ENCODE results near the gene PLA2G6.

Gene PLA2G6

GRCh38 chr22:38215156-38216038 lies 33.8 kb upstream of the PLA2G6 start:
- no peaks in the 10 kb centered on the region for H3K4me1 ChIP-seq (ENCODE audit: control insufficient read depth, insufficient read depth, low read length)
- no peak overlapping the region for H3K4me3 ChIP-seq (ENCODE audit: low read depth, low read length)
- H3K36me3 ChIP-seq (ENCODE audit: control insufficient read depth in 2 of 2, insufficient read depth in 1 of 2, low read length in 2 of 2) = peaks cover 0 to under 1% of the 10 kb centered on the region in 2 experiments; a peak in 1 of 3 replicates
- no peak overlapping the region for H3K27ac ChIP-seq (ENCODE audit: extremely low read depth, low read depth, low read length)
- ChIA-PET POLR2A (no interaction called here), CTCF (interaction anchor here (1.2 kb wide), 1 partner anchor 100 kb away, joined by 3 read pairs; no protein-coding TSS in a partner anchor)
- TF ChIP-seq PRDM1 (tag by site-specific recombination; IDR thresholded peaks at IDR 0.05) = no peak
- TF ChIP-seq ZBTB26 (tag by site-specific recombination; optimal IDR thresholded peaks at IDR 0.05) = peak; percentile 5
- TF ChIP-seq ZNF148 (tag by site-specific recombination; IDR thresholded peaks at IDR 0.05; ENCODE audit: borderline replicate concordance) = no peak
- TF ChIP-seq EGR2 (tag by site-specific recombination; IDR thresholded peaks at IDR 0.05; ENCODE audit: low read depth) = 0 out of 2 replicates have a peak, but pooled peaks have one; percentile 19
- TF ChIP-seq GFI1B (tag by site-specific recombination; IDR thresholded peaks at IDR 0.05) = no peak
- TF ChIP-seq IKZF3 (tag by site-specific recombination; IDR thresholded peaks at IDR 0.05) = no peak
- no peak for TF ChIP-seq ZNF561 (tag by site-specific recombination; IDR thresholded peaks at IDR 0.05; ENCODE audit: borderline replicate concordance)
- no peak for TF ChIP-seq ZNF18 (tag by site-specific recombination; IDR thresholded peaks at IDR 0.05)
- no peaks in the 10 kb centered on the region for H3K9me3 ChIP-seq (ENCODE audit: control insufficient read depth, insufficient read depth, low read depth, low read length)

GRCh38 chr22:38214302-38215056 lies 32.8 kb upstream of the PLA2G6 start:
- H3K27ac ChIP-seq (ENCODE audit: extremely low read depth, low read depth, low read length) = no peak overlapping the region
- no peaks in the 10 kb centered on the region for H3K36me3 ChIP-seq (ENCODE audit: control insufficient read depth in 2 of 2, insufficient read depth in 1 of 2, low read length in 2 of 2)
- TF ChIP-seq ZNF335 (tag by site-specific recombination; conservative IDR thresholded peaks at IDR 0.05) = no peak
- no peak for TF ChIP-seq ZNF24 (tag by site-specific recombination; IDR thresholded peaks at IDR 0.05)
- no peak for TF ChIP-seq HOXA7 (CRISPR knock-in tag; IDR thresholded peaks at IDR 0.05; ENCODE audit: borderline replicate concordance)
- no peak for TF ChIP-seq HOXD13 (CRISPR knock-in tag; IDR thresholded peaks at IDR 0.05; ENCODE audit: borderline replicate concordance)
- no peak for TF ChIP-seq ZFP41 (tag by site-specific recombination; IDR thresholded peaks at IDR 0.05; ENCODE audit: borderline replicate concordance)
- no peak for TF ChIP-seq ZXDB (tag by site-specific recombination; IDR thresholded peaks at IDR 0.05)
- TF ChIP-seq SP2 (tag by site-specific recombination; IDR thresholded peaks at IDR 0.05) = peak; percentile 33
- TF ChIP-seq KLF10 (tag by site-specific recombination; IDR thresholded peaks at IDR 0.05) = peak; percentile 30; the same call in 1 of the 2 replicates
- no peak for TF ChIP-seq ZSCAN23 (tag by site-specific recombination; IDR thresholded peaks at IDR 0.05)
- TF ChIP-seq ZNF140 (tag by site-specific recombination; IDR thresholded peaks at IDR 0.05) = no peak
- TF ChIP-seq ZNF658 (tag by site-specific recombination; IDR thresholded peaks at IDR 0.05) = no peak
- TF ChIP-seq ZBTB7A (tag by site-specific recombination; IDR thresholded peaks at IDR 0.05; ENCODE audit: low read depth) = no peak
- ChIA-PET POLR2A (no interaction called here), CTCF (interaction anchor here (1.2 kb wide), 1 partner anchor 99 kb away, joined by 3 read pairs; no protein-coding TSS in a partner anchor)
- H3K4me1 ChIP-seq (ENCODE audit: control insufficient read depth, insufficient read depth, low read length) = no peaks in the 10 kb centered on the region
- H3K9me3 ChIP-seq (ENCODE audit: control insufficient read depth, insufficient read depth, low read depth, low read length) = no peaks in the 10 kb centered on the region
- H3K4me3 ChIP-seq (ENCODE audit: low read depth, low read length) = no peak overlapping the region
